HG02884 (cell line): ENCODE data around the gene PLIN1.
"Not testable (repeated sequence)": the region's sequence is repeated elsewhere in the genome, so short reads cannot be mapped to it uniquely, and the experiment has no call there.

ENCODE experiments used
- ATAC-seq: cut with Tn5 transposase; IDR thresholded peaks from one replicate; pipeline ENCODE4 v1.9.1; 2021; ENCODE audit warnings: mild to moderate bottlenecking, moderate library complexity; ENCODE audit not compliant: unreplicated experiment

PLIN1 gene

GRCh38 chr15:89679212-89679611, at the start of gene PLIN1:
Gene PLIN1, minus strand, starts transcription at chr15:89679367. Its CDS starts 1,878 bp downstream, at chr15:89677489.
- no peak for ATAC-seq

GRCh38 chr15:89728254-89728653, 49.1 kb upstream of the PLIN1 start:
- no peak for ATAC-seq

GRCh38 chr15:89725064-89725463, 45.9 kb upstream of the PLIN1 start:
- no peak for ATAC-seq

- ATAC-seq = no peak
These were observed 45.5 kb upstream of the PLIN1 start for GRCh38 chr15:89724621-89725020.

GRCh38 chr15:89723031-89723430, 43.9 kb upstream of the PLIN1 start:
- no peak for ATAC-seq

GRCh38 chr15:89714775-89715174, 35.6 kb upstream of the PLIN1 start:
- ATAC-seq = no peak

GRCh38 chr15:89707577-89707976, 28.4 kb upstream of the PLIN1 start:
- no peak for ATAC-seq

GRCh38 chr15:89704411-89704810, 25.2 kb upstream of the PLIN1 start:
- ATAC-seq = no peak

GRCh38 chr15:89695198-89695597, 16.0 kb upstream of the PLIN1 start:
- ATAC-seq = no peak

- ATAC-seq = no peak
These were observed 14.5 kb upstream of the PLIN1 start for GRCh38 chr15:89693696-89694095.

- ATAC-seq = no peak
These were observed 13.9 kb upstream of the PLIN1 start for GRCh38 chr15:89693091-89693490.

- peak; percentile 81 for ATAC-seq
These were observed 11.4 kb upstream of the PLIN1 start, which contains the start of the genes PEX11A and WDR93 for GRCh38 chr15:89690276-89691218. Gene PEX11A, minus strand, starts transcription at chr15:89690754. Its CDS starts 122 bp downstream, at chr15:89690632. Gene WDR93, plus strand, starts transcription at chr15:89690811. Its CDS starts 10,936 bp downstream, at chr15:89701747.

- ATAC-seq = not testable (repeated sequence)
These were observed 10.7 kb upstream of the PLIN1 start for GRCh38 chr15:89689930-89690275.

- ATAC-seq = no peak
These were observed 7.4 kb upstream of the PLIN1 start for GRCh38 chr15:89686522-89686921.

- no peak for ATAC-seq
These were observed 6.8 kb upstream of the PLIN1 start for GRCh38 chr15:89685995-89686394.

- no peak for ATAC-seq
These were observed 2.0 kb upstream of the PLIN1 start for GRCh38 chr15:89681146-89681545.

- no peak for ATAC-seq
These were observed 1.2 kb upstream of the PLIN1 start for GRCh38 chr15:89680282-89680873.

GRCh38 chr15:89677381-89677780, 1.8 kb downstream of the PLIN1 start:
- ATAC-seq = no peak

GRCh38 chr15:89675606-89676005, 3.6 kb downstream of the PLIN1 start:
- ATAC-seq = no peak

- ATAC-seq = no peak
These were observed 4.6 kb downstream of the PLIN1 start for GRCh38 chr15:89674526-89674925.

GRCh38 chr15:89673165-89673512, 6.0 kb downstream of the PLIN1 start:
- no peak for ATAC-seq
